HG03108 (cell line): ENCODE results near the gene MCMBP.

Experiments
- ATAC-seq: cut with Tn5 transposase; IDR thresholded peaks from one replicate; pipeline ENCODE4 v1.9.1; 2021; ENCODE audit warnings: moderate library complexity; ENCODE audit not compliant: unreplicated experiment

MCMBP gene

DNA sequence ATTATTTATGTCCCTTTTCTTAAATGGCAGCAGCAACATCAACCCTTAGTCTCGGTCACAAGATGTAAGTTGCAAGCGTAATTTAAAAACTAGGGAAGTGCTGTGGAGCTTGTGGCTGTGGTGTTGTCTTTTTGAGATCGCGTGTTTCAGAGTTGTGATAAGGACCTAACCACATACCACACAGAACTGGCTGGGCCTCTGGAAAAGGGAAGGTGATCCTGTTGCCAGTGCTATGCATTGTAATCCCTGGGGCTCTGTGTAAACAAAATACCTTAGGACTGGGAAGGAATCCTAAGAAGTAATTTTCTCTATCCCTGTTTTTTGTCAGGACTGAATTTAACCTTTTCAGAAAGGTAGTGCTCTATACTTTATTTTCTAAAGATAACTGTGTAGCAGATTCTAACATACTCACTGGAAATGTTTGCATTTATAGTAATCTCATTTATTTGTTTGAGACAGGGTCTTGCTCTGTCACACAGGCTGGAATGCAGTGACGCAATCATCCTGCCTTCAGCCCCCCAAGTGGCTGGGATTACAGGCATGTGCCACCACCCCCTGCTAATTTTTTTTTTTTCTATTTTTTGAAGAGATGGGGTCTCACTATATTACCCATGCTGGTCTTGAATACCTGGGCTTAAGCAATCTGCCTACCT is 86.4 kb downstream of the MCMBP start:
- no peak for ATAC-seq

DNA sequence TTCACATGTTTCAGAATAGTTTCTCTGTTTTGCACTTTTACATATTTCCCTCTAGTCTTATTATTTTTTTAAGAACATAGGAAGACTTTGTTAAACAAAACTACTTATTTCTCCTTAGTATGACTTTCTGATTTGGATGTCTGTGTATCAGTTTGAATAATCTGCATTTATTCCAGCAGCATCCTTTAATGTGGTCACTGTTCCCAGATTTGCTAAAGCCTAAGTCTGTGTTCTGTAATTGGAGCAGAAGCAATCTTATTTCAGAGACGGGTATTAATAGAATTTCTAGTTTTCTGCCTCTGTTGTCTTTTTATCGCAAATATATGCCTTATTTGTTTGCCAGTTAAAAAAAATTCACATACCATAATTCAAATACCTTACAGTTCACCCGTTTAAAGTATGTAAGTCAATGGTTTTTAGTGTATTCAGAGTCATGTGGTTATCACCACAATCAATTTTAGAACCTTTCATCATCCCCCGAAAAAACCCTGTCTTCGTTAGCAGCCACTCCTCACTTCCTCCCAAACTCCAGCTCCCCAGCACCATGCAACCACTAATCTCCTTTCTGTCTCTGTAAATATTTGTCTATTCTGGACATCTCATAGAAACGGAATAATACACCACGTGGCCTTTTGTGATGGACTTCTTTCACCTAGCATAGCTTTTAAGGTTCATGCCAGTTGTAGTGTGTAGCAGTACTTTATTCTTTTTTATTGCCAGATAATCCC is 88.1 kb downstream of the MCMBP start:
- ATAC-seq = no peak

- no peak for ATAC-seq
These were observed 89.0 kb downstream of the MCMBP start for GRCh38 chr10:119783665-119784027.

DNA sequence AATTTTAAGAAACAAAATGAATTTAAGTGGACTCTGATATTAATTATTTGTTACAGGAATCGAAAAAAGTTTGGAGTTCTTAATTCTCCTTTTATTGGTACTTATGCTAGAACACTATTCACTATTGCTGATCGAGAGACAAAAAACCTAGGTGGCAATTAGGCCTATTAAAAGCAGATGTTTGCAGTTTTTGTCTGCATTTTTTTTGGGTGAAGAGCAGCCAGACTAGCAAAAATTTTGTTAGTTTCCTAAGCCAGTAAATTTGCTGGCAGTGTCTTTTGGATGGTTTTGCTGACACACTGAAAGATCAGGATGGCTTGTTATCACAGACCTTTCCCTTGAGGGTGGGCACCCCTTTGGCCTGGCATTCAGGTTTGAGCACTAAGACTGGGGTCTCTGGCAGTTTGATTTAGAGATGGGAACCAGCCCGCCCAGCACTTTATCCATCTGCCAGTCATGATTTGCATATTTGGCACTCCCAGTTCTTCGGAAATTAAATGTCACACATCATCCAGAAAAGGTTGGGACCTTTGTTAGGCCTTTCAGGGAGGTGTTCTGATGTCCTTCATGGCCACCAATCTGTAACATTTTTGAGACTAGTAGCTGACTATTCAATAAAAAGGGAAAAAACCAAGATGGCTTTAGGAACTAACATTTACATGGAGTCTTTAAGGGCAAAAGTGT is 89.5 kb downstream of the MCMBP start:
- no peak for ATAC-seq

DNA sequence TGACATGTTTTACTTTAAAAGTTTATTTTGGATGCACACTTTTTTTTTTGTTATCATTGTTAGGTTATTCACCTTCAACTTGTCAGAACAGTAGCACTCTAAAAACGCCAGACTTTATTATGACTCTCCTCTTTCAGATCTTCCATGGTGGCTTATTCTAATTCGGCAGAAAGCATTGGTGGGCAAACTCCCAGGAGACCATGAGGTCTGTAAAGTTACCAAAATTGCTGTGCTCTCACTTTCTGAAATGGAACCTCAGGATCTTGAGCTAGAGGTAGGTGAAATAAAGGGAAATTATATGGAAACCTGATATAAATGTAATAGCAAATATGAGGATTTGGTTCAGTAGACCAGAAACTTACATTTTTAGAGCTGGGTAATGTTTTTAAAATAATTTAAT is 91.1 kb downstream of the MCMBP start:
- no peak for ATAC-seq

GRCh38 chr10:119780879-119781480 is 91.7 kb downstream of the MCMBP start:
- ATAC-seq = no peak
